HCT116 (cell line): ENCODE measurements around the gene RADX. TPM values are rescaled to one million over a fixed set of nuclear protein-coding genes. Genes with fewer than 3 reads are reported as not detected.

Experiments
- ATAC-seq: fragments of 200-7000 bp; cut with Tn5 transposase; 2 replicates; pipeline ENCODE4 v1.9.1; 2020; ENCODE audit warnings: mild to moderate bottlenecking, moderate library complexity
- BruUV-seq: library from RNA; stranded (reverse); fragments of 400-500 nt; replicated peaks from 2 replicates; lab custom pipeline; 2021; lab: Mats Ljungman, UMichigan
- CTCF ChIA-PET: fragments of 300-600 bp; sonication (Branson Sonifier 250); formaldehyde crosslinking; loops from one replicate; lab custom pipeline; 2021; ENCODE audit warnings: antibody characterized with exemption; lab: Charles Lee
- POLR2A ChIA-PET: fragments of 300-600, 350-600 bp; sonication (Branson Sonifier 250); formaldehyde crosslinking; loops from one replicate; lab custom pipeline; 2021; ENCODE audit warnings: antibody characterized with exemption; lab: Charles Lee
- RAD21 ChIA-PET, 2 experiments: fragments of 300-600 bp; sonication (Branson Sonifier 250); formaldehyde crosslinking; loops; one replicate each; lab custom pipeline; 2023; ENCODE audit warnings: low total read pairs in 2 of 2; ENCODE audit not compliant: uncharacterized antibody in 2 of 2, unreplicated experiment in 2 of 2, low non-redundant PET in 1 of 2; lab: Charles Lee
- DNase-seq: peaks from one replicate; pipeline ENCODE4 v3.0.0-alpha.2; 2010; ENCODE audit warnings: low read depth, low spot score
- H2AFZ ChIP-seq: fragments of 200-600 bp; shearing (Covaris generic), sonication (generic); 2 replicates; pipeline ENCODE4 v1.6.1; 2017; ENCODE audit warnings: low read depth, mixed run types, mixed read lengths, antibody characterized with exemption, low read length; ENCODE audit not compliant: poor library complexity, severe bottlenecking
- H3K27ac ChIP-seq: 2 replicates; pipeline ENCODE4 v1.5.1; 2012; ENCODE audit warnings: low read depth, low read length
- H3K27me3 ChIP-seq: fragments of 200-600 bp; sonication (generic); 2 replicates; pipeline ENCODE4 v1.6.1; 2016; ENCODE audit warnings: mixed run types, low read length, mixed read lengths; ENCODE audit not compliant: insufficient read depth
- H3K36me3 ChIP-seq, 2 experiments: fragments of 200-500 bp in 1 of 2; fragments of 200-600 bp in 1 of 2; sonication (Bioruptor generic) in 1 of 2; sonication (generic) in 1 of 2; 2 replicates each; pipeline versions ENCODE4 v1.5.1 to v1.6.1; 2014 to 2016; ENCODE audit warnings: low read length in 2 of 2, inconsistent platforms in 1 of 2, mixed read lengths in 1 of 2, mixed run types in 1 of 2; ENCODE audit not compliant: insufficient read depth in 2 of 2, control insufficient read depth in 1 of 2
- H3K4me1 ChIP-seq, 2 experiments: fragments of 200-600 bp in 1 of 2; sonication (generic) in 1 of 2; 2 replicates each; pipeline versions ENCODE4 v1.5.1 to v1.6.1; 2012 to 2017; ENCODE audit warnings: low read length in 2 of 2, inconsistent platforms in 1 of 2, mild to moderate bottlenecking in 1 of 2, mixed read lengths in 1 of 2, mixed run types in 1 of 2, moderate library complexity in 1 of 2; ENCODE audit not compliant: insufficient read depth in 2 of 2, control insufficient read depth in 1 of 2
- H3K4me2 ChIP-seq: fragments of 200-600 bp; sonication (generic); 2 replicates; pipeline ENCODE4 v1.6.1; 2017; ENCODE audit warnings: mixed run types, low read length, mixed read lengths
- H3K4me3 ChIP-seq, 2 experiments: fragments of 200-600 bp in 1 of 2; sonication (generic) in 1 of 2; replicated peaks in 1 of 2; 2 replicates each; pipeline ENCODE4 v1.5.1; 2011 to 2016; ENCODE audit warnings: low read length in 2 of 2, control low read depth in 1 of 2, low read depth in 1 of 2, mild to moderate bottlenecking in 1 of 2, mixed read lengths in 1 of 2, mixed run types in 1 of 2
- H3K79me2 ChIP-seq: fragments of 200-600 bp; sonication (generic); 2 replicates; pipeline ENCODE4 v1.6.1; 2017; ENCODE audit warnings: mild to moderate bottlenecking, mixed run types, low read length, moderate library complexity, mixed read lengths; ENCODE audit not compliant: insufficient read depth
- H3K9ac ChIP-seq: fragments of 200-600 bp; sonication (generic); 2 replicates; pipeline ENCODE4 v1.6.1; 2016; ENCODE audit warnings: low read length, mixed read lengths
- H3K9me2 ChIP-seq: fragments of 200-600 bp; sonication (generic), shearing (Covaris generic); 2 replicates; pipeline ENCODE4 v1.6.1; 2017; ENCODE audit warnings: mixed run types, mild to moderate bottlenecking, moderate library complexity; ENCODE audit not compliant: insufficient read depth
- H3K9me3 ChIP-seq, 2 experiments: fragments of 200-500 bp in 1 of 2; fragments of 200-600 bp in 1 of 2; sonication (Bioruptor generic) in 1 of 2; sonication (generic) in 1 of 2; 2 replicates each; pipeline ENCODE4 v1.6.1; 2014 to 2017; ENCODE audit warnings: low read length in 2 of 2, mixed read lengths in 2 of 2, inconsistent platforms in 1 of 2, low read depth in 1 of 2, mild to moderate bottlenecking in 1 of 2, mixed run types in 1 of 2, moderate library complexity in 1 of 2; ENCODE audit not compliant: control insufficient read depth in 1 of 2, insufficient read depth in 1 of 2
- H4K20me1 ChIP-seq: fragments of 200-600 bp; sonication (generic), shearing (Covaris generic); 2 replicates; pipeline ENCODE4 v1.6.1; 2017; ENCODE audit warnings: mixed run types, mild to moderate bottlenecking, moderate library complexity; ENCODE audit not compliant: insufficient read depth
- EGR1 ChIP-seq: IDR thresholded peaks from 2 replicates; pipeline ENCODE4 v1.6.1; 2012; ENCODE audit warnings: low read depth
- ELF1 ChIP-seq: IDR thresholded peaks from 2 replicates; pipeline ENCODE4 v1.6.1; 2012; ENCODE audit warnings: low read depth, borderline replicate concordance
- POLR2A ChIP-seq: IDR thresholded peaks from 2 replicates; pipeline ENCODE4 v1.7.0; 2011; ENCODE audit warnings: borderline replicate concordance; ENCODE audit not compliant: insufficient read depth, insufficient read length; ENCODE audit errors: extremely low read depth
- POLR2AphosphoS5 ChIP-seq: IDR thresholded peaks from 2 replicates; pipeline ENCODE4 v1.6.1; 2011; ENCODE audit warnings: mild to moderate bottlenecking, low read depth, low read length, moderate library complexity
- TCF7L2 ChIP-seq: IDR thresholded peaks from 2 replicates; pipeline ENCODE4 v1.7.0; 2011; ENCODE audit warnings: borderline replicate concordance, inconsistent platforms; ENCODE audit not compliant: insufficient read depth, insufficient read length; ENCODE audit errors: extremely low read depth
- ZFX ChIP-seq: fragments of 450-650 bp; IDR thresholded peaks from 2 replicates; pipeline ENCODE4 v1.6.1; 2017
- ZNF274 ChIP-seq: fragments of 200-500 bp; sonication (Bioruptor generic); IDR thresholded peaks from 2 replicates; pipeline ENCODE4 v1.6.1; 2014; ENCODE audit warnings: mild to moderate bottlenecking, low read depth, low read length, inconsistent platforms
- intact Hi-C: fragments of 100-400 bp; cut with micrococcal nuclease; formaldehyde crosslinking; loops from 2 replicates; pipeline ENCODE4 v1.10.0; 2022
- total RNA-seq: library from RNA; stranded (reverse); gene quantifications from one replicate; pipeline ENCODE4 v1.2.1, GENCODE V29; 2021; ENCODE audit not compliant: unreplicated experiment
- TF ChIP-seq, protein P1 (sequence below), 3 experiments: fragments of 200-600 bp in 1 of 3; sonication (generic) in 1 of 3; IDR thresholded peaks in 2 of 3; conservative IDR thresholded peaks in 1 of 3; 2 replicates each; pipeline ENCODE4 v1.5.1; 2012 to 2017; ENCODE audit warnings: low read depth in 2 of 3, low read length in 2 of 3, antibody characterized with exemption in 1 of 3, borderline replicate concordance in 1 of 3, control low read depth in 1 of 3, mild to moderate bottlenecking in 1 of 3, mixed read lengths in 1 of 3, mixed run types in 1 of 3, moderate library complexity in 1 of 3; ENCODE audit not compliant: insufficient read depth in 1 of 3
- TF ChIP-seq, protein P2 (sequence below): IDR thresholded peaks from 2 replicates; pipeline ENCODE4 v1.6.1; 2011; ENCODE audit warnings: mild to moderate bottlenecking, low read length, moderate library complexity; ENCODE audit not compliant: insufficient replicate concordance; ENCODE audit errors: extremely low read depth
- TF ChIP-seq, protein P3 (sequence below): IDR thresholded peaks from 2 replicates; pipeline ENCODE4 v1.6.1; 2012
- TF ChIP-seq, protein P4 (sequence below): IDR thresholded peaks from 2 replicates; pipeline ENCODE4 v1.6.1; 2012

Gene RADX
- total RNA-seq, 1 experiment from 2014 or later, result 8.0 TPM

DNA sequence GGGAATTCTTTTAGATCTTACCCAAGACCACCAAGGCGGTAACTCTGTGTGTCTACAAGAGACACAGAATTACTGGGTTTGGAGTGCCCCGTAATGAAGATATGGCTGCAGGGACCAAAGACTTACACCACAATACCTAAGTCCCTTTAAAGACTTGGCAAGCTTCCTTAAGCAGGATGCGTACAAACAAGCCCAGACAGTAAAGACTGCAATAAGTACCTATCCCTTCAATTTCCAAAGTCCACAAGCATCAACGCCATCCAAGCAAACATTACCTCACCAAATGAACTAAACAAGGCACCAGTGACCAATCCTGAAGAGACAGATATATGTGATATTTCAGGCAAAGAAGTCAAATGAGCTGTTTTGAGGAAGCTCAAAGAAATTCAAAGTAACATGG is 72.4 kb downstream of the RADX start:
- TF ChIP-seq ELF1 (no peak), EGR1 (no peak), POLR2A (no peak), TCF7L2 (no peak), ZNF274 (no peak), POLR2AphosphoS5 (no peak), ZFX (no peak)
- TF ChIP-seq, protein P1, sequence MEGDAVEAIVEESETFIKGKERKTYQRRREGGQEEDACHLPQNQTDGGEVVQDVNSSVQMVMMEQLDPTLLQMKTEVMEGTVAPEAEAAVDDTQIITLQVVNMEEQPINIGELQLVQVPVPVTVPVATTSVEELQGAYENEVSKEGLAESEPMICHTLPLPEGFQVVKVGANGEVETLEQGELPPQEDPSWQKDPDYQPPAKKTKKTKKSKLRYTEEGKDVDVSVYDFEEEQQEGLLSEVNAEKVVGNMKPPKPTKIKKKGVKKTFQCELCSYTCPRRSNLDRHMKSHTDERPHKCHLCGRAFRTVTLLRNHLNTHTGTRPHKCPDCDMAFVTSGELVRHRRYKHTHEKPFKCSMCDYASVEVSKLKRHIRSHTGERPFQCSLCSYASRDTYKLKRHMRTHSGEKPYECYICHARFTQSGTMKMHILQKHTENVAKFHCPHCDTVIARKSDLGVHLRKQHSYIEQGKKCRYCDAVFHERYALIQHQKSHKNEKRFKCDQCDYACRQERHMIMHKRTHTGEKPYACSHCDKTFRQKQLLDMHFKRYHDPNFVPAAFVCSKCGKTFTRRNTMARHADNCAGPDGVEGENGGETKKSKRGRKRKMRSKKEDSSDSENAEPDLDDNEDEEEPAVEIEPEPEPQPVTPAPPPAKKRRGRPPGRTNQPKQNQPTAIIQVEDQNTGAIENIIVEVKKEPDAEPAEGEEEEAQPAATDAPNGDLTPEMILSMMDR (IDR thresholded peaks at IDR 0.05 in 2 of 3, conservative IDR thresholded peaks at IDR 0.05 in 1 of 3; ENCODE audit: borderline replicate concordance in 1 of 3, insufficient read depth in 1 of 3, low read depth in 2 of 3, low read length in 2 of 3), result no peak
- TF ChIP-seq, protein P2, sequence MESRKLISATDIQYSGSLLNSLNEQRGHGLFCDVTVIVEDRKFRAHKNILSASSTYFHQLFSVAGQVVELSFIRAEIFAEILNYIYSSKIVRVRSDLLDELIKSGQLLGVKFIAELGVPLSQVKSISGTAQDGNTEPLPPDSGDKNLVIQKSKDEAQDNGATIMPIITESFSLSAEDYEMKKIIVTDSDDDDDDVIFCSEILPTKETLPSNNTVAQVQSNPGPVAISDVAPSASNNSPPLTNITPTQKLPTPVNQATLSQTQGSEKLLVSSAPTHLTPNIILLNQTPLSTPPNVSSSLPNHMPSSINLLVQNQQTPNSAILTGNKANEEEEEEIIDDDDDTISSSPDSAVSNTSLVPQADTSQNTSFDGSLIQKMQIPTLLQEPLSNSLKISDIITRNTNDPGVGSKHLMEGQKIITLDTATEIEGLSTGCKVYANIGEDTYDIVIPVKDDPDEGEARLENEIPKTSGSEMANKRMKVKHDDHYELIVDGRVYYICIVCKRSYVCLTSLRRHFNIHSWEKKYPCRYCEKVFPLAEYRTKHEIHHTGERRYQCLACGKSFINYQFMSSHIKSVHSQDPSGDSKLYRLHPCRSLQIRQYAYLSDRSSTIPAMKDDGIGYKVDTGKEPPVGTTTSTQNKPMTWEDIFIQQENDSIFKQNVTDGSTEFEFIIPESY, result no peak
- TF ChIP-seq, protein P3, sequence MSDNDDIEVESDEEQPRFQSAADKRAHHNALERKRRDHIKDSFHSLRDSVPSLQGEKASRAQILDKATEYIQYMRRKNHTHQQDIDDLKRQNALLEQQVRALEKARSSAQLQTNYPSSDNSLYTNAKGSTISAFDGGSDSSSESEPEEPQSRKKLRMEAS, result no peak
- TF ChIP-seq, protein P4, sequence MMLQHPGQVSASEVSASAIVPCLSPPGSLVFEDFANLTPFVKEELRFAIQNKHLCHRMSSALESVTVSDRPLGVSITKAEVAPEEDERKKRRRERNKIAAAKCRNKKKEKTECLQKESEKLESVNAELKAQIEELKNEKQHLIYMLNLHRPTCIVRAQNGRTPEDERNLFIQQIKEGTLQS, result no peak
- POLR2A ChIA-PET, result no interaction called here
- Histone ChIP-seq H3K9me2 (no peaks in the 10 kb centered on the region), H3K27ac (no peak overlapping the region), H3K9ac (no peak overlapping the region), H3K79me2 (no peaks in the 10 kb centered on the region), H2AFZ (no peak overlapping the region), H4K20me1 (no peaks in the 10 kb centered on the region), H3K36me3 (no peaks in the 10 kb centered on the region), H3K9me3 (no peaks in the 10 kb centered on the region), H3K4me3 (no peak overlapping the region), H3K27me3 (no peaks in the 10 kb centered on the region), H3K4me2 (no peak overlapping the region), H3K4me1 (no peaks in the 10 kb centered on the region)
- RAD21 ChIA-PET, result no interaction called here
- BruUV-seq, result no TSS peak
- CTCF ChIA-PET, result no interaction called here
- ATAC-seq (no peak), DNase-seq (no peak)
- intact Hi-C loops, result no loop called here
